Endothelial cell of umbilical vein (primary cell): ENCODE data around the gene PSTPIP1. TPM values are rescaled to one million over a fixed set of nuclear protein-coding genes. Genes with fewer than 3 reads are reported as not detected.
A peak's percentile ranks its signal among the peaks of the same experiment; 100 is the strongest.

Experiments
- BruUV-seq: library from RNA; stranded (reverse); fragments of 400-500 nt; replicated peaks from 2 replicates; lab custom pipeline; 2021; lab: Mats Ljungman, UMichigan
- CTCF ChIA-PET: fragments of 300-600, 350-600 bp; sonication (Branson Sonifier 250); formaldehyde crosslinking; loops from one replicate; lab custom pipeline; 2021; ENCODE audit warnings: antibody characterized with exemption, inconsistent platforms; lab: Charles Lee
- POLR2A ChIA-PET: fragments of 300-600, 350-600 bp; sonication (Branson Sonifier 250); formaldehyde crosslinking; loops from one replicate; lab custom pipeline; 2021; ENCODE audit warnings: antibody characterized with exemption, inconsistent platforms; lab: Charles Lee
- DNase-seq: peaks from one replicate; pipeline ENCODE4 v3.0.0-alpha.2; 2011; ENCODE audit warnings: low read depth, low spot score
- FAIRE-seq: peaks from 2 replicates; lab custom pipeline; 2011; peaks lifted over from hg19 to GRCh38; lab: Jason Lieb, UNC
- H2AFZ ChIP-seq: 2 replicates; pipeline ENCODE4 v1.6.0; 2012; ENCODE audit warnings: low read depth, low read length, control low read depth, inconsistent platforms
- H3K27ac ChIP-seq: 2 replicates; pipeline ENCODE4 v1.5.1; 2011; ENCODE audit warnings: low read depth, mild to moderate bottlenecking, control low read depth, low read length, moderate library complexity; ENCODE audit not compliant: insufficient read depth
- H3K27me3 ChIP-seq, 2 experiments: 2 replicates each; pipeline versions ENCODE4 v1.6.0 to v1.6.1; 2011; ENCODE audit warnings: low read length in 2 of 2, mixed read lengths in 1 of 2; ENCODE audit not compliant: control insufficient read depth in 2 of 2, insufficient read depth in 2 of 2
- H3K36me3 ChIP-seq, 2 experiments: 2 replicates in 1 of 2; 3 replicates in 1 of 2; pipeline ENCODE4 v1.5.1; 2011; ENCODE audit warnings: low read length in 2 of 2, mild to moderate bottlenecking in 1 of 2, moderate library complexity in 1 of 2; ENCODE audit not compliant: control insufficient read depth in 2 of 2, insufficient read depth in 2 of 2; ENCODE audit errors: extremely low read depth in 1 of 2
- H3K4me1 ChIP-seq: 3 replicates; pipeline ENCODE4 v1.5.1; 2011; ENCODE audit warnings: mild to moderate bottlenecking, low read length; ENCODE audit not compliant: control insufficient read depth, insufficient read depth; ENCODE audit errors: extremely low read depth
- H3K4me2 ChIP-seq: 2 replicates; pipeline ENCODE4 v1.6.1; 2011; ENCODE audit warnings: low read length, control low read depth, mixed read lengths; ENCODE audit not compliant: insufficient read depth
- H3K4me3 ChIP-seq, 3 experiments: fragments of 200-600 bp in 1 of 3; sonication (generic), shearing (Covaris generic) in 1 of 3; replicated peaks in 1 of 3; 2 replicates each; pipeline ENCODE4 v1.5.1; 2011 to 2016; ENCODE audit warnings: control low read depth in 3 of 3, low read length in 3 of 3, mild to moderate bottlenecking in 2 of 3, inconsistent platforms in 1 of 3, low read depth in 1 of 3, moderate library complexity in 1 of 3; ENCODE audit not compliant: insufficient read depth in 1 of 3
- H3K79me2 ChIP-seq: 2 replicates; pipeline ENCODE4 v1.6.0; 2012; ENCODE audit warnings: low read length, inconsistent platforms; ENCODE audit not compliant: control insufficient read depth, insufficient read depth
- H3K9ac ChIP-seq: replicated peaks from 2 replicates; pipeline ENCODE3; 2011; ENCODE audit warnings: low read length, control low read depth; ENCODE audit not compliant: insufficient read depth; ENCODE audit errors: extremely low read depth
- H3K9me1 ChIP-seq: replicated peaks from 3 replicates; pipeline ENCODE4 v1.6.0; 2011; ENCODE audit warnings: mild to moderate bottlenecking, low read length; ENCODE audit not compliant: control insufficient read depth, insufficient read depth; ENCODE audit errors: extremely low read depth
- H3K9me3 ChIP-seq: replicated peaks from 2 replicates; pipeline ENCODE4 v1.5.1; 2012; ENCODE audit warnings: low read length, inconsistent platforms; ENCODE audit not compliant: control insufficient read depth, insufficient read depth
- H4K20me1 ChIP-seq: replicated peaks from 2 replicates; pipeline ENCODE3; 2011; ENCODE audit warnings: mild to moderate bottlenecking, low read length; ENCODE audit not compliant: control insufficient read depth, insufficient read depth; ENCODE audit errors: extremely low read depth
- EZH2 ChIP-seq: IDR thresholded peaks from 2 replicates; pipeline ENCODE4 v1.6.1; 2012; ENCODE audit warnings: borderline replicate concordance, low read depth, mild to moderate bottlenecking, moderate library complexity, low read length, inconsistent platforms; ENCODE audit not compliant: severe bottlenecking
- FOS ChIP-seq: IDR thresholded peaks from 2 replicates; pipeline ENCODE4 v1.6.1; 2011; ENCODE audit warnings: mild to moderate bottlenecking, low read length, moderate library complexity, borderline replicate concordance; ENCODE audit not compliant: insufficient read depth
- JUN ChIP-seq: IDR thresholded peaks from 2 replicates; pipeline ENCODE4 v1.6.1; 2011; ENCODE audit warnings: borderline replicate concordance, low read depth; ENCODE audit not compliant: insufficient read length, insufficient read depth
- MYC ChIP-seq: IDR thresholded peaks from one replicate; pipeline ENCODE4 v1.6.1; 2011; ENCODE audit warnings: mild to moderate bottlenecking, low read depth, low read length
- POLR2A ChIP-seq: IDR thresholded peaks from 2 replicates; pipeline ENCODE4 v1.6.1; 2012; ENCODE audit warnings: low read depth, mild to moderate bottlenecking, control low read depth, low read length
- POLR2AphosphoS5 ChIP-seq: IDR thresholded peaks from 2 replicates; pipeline ENCODE4 v1.6.1; 2012; ENCODE audit warnings: low read depth, mild to moderate bottlenecking, control low read depth, low read length, moderate library complexity; ENCODE audit not compliant: insufficient read depth
- dilution Hi-C: fragments of 300-500 bp; cut with MboI; formaldehyde crosslinking; loops from one replicate; pipeline ENCODE4 v1.15.0; 2019; ENCODE audit warnings: low sequenced_read_pairs; ENCODE audit not compliant: extremely low pct_ligation_motif_present
- intact Hi-C: fragments of 100-400 bp; cut with micrococcal nuclease; formaldehyde crosslinking; loops from one replicate; pipeline ENCODE4 v1.10.0; 2022
- polyA plus RNA-seq, 4 experiments: library from polyadenylated mRNA; depleted of rRNA in 3 of 4; stranded (reverse) in 3 of 4; unstranded in 1 of 4; fragments of >200 nt; gene quantifications; 2 replicates each; pipeline versions ENCODE4 v1.2.1 to v1.2.3, GENCODE V29; 2011 to 2012; ENCODE audit warnings: missing spikeins in 1 of 4
- total RNA-seq: library from RNA; stranded (reverse); gene quantifications from 2 replicates; pipeline ENCODE4 v1.2.3, GENCODE V29; 2021
- TF ChIP-seq, protein P1 (sequence below), 2 donors: IDR thresholded peaks; 1 replicate in 1 of 2; 2 replicates in 1 of 2; pipeline ENCODE4 v1.5.1; 2011; ENCODE audit warnings: low read length in 2 of 2, mild to moderate bottlenecking in 2 of 2, moderate library complexity in 2 of 2, control low read depth in 1 of 2, inconsistent platforms in 1 of 2, low read depth in 1 of 2; ENCODE audit not compliant: insufficient read depth in 1 of 2; ENCODE audit errors: extremely low read depth in 1 of 2
- TF ChIP-seq, protein P2 (sequence below): IDR thresholded peaks from 2 replicates; pipeline ENCODE4 v1.6.1; 2011; ENCODE audit not compliant: insufficient read depth, insufficient read length

PSTPIP1 gene
- total and polyA plus RNA-seq, 2 donors (not counting 3 experiments of a cell fraction or from before 2014, with no cell fraction given): not detected

DNA sequence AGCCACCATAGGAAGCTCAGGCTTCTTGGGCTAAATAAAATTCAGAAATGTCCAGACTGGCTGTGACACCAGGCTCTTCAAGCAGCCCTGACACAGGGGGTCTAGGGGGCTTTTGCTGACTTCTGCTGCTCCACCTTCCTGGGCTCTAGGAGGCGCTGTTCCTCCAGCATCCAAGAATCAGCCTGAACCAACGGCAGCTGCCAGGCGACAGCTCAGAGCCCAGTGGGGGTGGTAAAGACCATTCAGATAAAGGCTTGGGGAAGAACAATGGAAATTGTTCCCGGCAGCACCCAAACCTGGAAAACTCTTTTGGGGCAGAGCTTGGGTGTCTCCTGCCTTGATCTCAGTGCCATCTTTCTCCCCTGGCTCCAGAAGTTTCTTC lies 21.6 kb upstream of the PSTPIP1 start:
- Histone ChIP-seq H3K27ac (no peak overlapping the region), H3K9ac (no peak overlapping the region), H3K36me3 (no peaks in the 10 kb centered on the region), H3K27me3 (peaks cover 0 to 2% of the 10 kb centered on the region in 2 experiments), H3K4me3 (no peak overlapping the region), H3K4me2 (peak overlapping the region; percentile 76), H2AFZ (no peak overlapping the region), H3K79me2 (no peaks in the 10 kb centered on the region), H3K9me1 (no peaks in the 10 kb centered on the region), H4K20me1 (no peaks in the 10 kb centered on the region), H3K9me3 (no peaks in the 10 kb centered on the region), H3K4me1 (peaks cover 11% of the 10 kb centered on the region)
- BruUV-seq: no TSS peak
- intact Hi-C loops (loop anchor here (1.0 to 10.0 kb wide), 4 partner anchors 51 to 569 kb away; no protein-coding TSS in a partner anchor), dilution Hi-C loops (no loop called here)
- FAIRE-seq (peak; percentile 79), DNase-seq (peak; percentile 56)
- CTCF ChIA-PET: interaction anchor here (0.6 to 3.7 kb wide), 43 partner anchors 9 to 927 kb away, joined by 3 to 26 read pairs (median 4); partner anchors contain the start of gene PSTPIP1
- TF ChIP-seq POLR2AphosphoS5 (no peak), MYC (no peak), POLR2A (no peak), EZH2 (no peak)
- TF ChIP-seq, protein P1, sequence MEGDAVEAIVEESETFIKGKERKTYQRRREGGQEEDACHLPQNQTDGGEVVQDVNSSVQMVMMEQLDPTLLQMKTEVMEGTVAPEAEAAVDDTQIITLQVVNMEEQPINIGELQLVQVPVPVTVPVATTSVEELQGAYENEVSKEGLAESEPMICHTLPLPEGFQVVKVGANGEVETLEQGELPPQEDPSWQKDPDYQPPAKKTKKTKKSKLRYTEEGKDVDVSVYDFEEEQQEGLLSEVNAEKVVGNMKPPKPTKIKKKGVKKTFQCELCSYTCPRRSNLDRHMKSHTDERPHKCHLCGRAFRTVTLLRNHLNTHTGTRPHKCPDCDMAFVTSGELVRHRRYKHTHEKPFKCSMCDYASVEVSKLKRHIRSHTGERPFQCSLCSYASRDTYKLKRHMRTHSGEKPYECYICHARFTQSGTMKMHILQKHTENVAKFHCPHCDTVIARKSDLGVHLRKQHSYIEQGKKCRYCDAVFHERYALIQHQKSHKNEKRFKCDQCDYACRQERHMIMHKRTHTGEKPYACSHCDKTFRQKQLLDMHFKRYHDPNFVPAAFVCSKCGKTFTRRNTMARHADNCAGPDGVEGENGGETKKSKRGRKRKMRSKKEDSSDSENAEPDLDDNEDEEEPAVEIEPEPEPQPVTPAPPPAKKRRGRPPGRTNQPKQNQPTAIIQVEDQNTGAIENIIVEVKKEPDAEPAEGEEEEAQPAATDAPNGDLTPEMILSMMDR (IDR thresholded peaks at IDR 0.05; ENCODE audit: extremely low read depth in 1 of 2, insufficient read depth in 1 of 2, low read depth in 1 of 2, low read length in 2 of 2): peak; percentile 78
- POLR2A ChIA-PET: no interaction called here

DNA sequence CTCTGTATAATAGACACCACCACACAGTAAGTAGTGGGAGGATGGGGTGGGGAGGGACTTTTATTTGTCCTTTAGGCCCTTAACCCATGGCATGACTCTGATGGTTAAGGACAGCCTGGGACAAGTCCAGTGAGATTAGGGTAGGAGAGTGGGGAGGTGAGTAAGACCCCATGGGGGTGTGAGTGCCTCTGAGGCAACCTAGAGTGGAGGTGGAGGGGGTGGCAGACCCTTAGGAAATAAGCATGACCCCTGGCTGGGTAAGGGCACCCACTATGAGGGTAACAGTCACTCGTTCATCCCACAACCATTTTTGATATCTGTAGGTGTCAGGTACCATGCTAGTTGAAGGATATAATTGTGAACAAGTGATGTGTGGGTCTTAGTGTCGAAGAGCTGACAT lies 21.0 kb upstream of the PSTPIP1 start:
- ChIA-PET CTCF (interaction anchor here (0.6 to 3.7 kb wide), 43 partner anchors 8 to 926 kb away, joined by 3 to 26 read pairs (median 4); partner anchors contain the start of gene PSTPIP1), POLR2A (no interaction called here)
- Histone ChIP-seq H3K79me2 (no peaks in the 10 kb centered on the region), H3K4me2 (no peak overlapping the region), H4K20me1 (no peaks in the 10 kb centered on the region), H3K36me3 (no peaks in the 10 kb centered on the region), H3K4me3 (no peak overlapping the region), H2AFZ (no peak overlapping the region), H3K27me3 (peaks cover 0 to 2% of the 10 kb centered on the region in 2 experiments), H3K4me1 (peaks cover 11% of the 10 kb centered on the region), H3K9me3 (no peaks in the 10 kb centered on the region), H3K9me1 (no peaks in the 10 kb centered on the region), H3K27ac (no peak overlapping the region), H3K9ac (no peak overlapping the region)
- DNase-seq (no peak), FAIRE-seq (no peak)
- intact Hi-C loops (loop anchor here (1.0 to 10.0 kb wide), 4 partner anchors 50 to 568 kb away; no protein-coding TSS in a partner anchor), dilution Hi-C loops (no loop called here)
- BruUV-seq: no TSS peak
- TF ChIP-seq POLR2AphosphoS5 (no peak), FOS (no peak), JUN (no peak)
- TF ChIP-seq, protein P2, sequence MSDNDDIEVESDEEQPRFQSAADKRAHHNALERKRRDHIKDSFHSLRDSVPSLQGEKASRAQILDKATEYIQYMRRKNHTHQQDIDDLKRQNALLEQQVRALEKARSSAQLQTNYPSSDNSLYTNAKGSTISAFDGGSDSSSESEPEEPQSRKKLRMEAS: no peak
